AG09319 (cell line): ENCODE measurements around the gene TGFB1.
"Not testable (repeated sequence)": the region's sequence is repeated elsewhere in the genome, so short reads cannot be mapped to it uniquely, and the experiment has no call there.

Source experiments
- DNase-seq: peaks from one replicate; pipeline ENCODE4 v3.0.0-alpha.2; 2010; ENCODE audit warnings: low read depth; ENCODE audit errors: extremely low read depth
- CTCF ChIP-seq: IDR thresholded peaks from 2 replicates; pipeline ENCODE4 v1.5.1; 2011; ENCODE audit warnings: low read depth, mild to moderate bottlenecking, inconsistent platforms, low read length, moderate library complexity

Gene TGFB1

GRCh38 chr19:41351339-41352245 lies 2.1 kb downstream of the TGFB1 start:
- no peak for TF ChIP-seq CTCF
- DNase-seq = no peak

- no peak for DNase-seq
- no peak for TF ChIP-seq CTCF
These were observed 2.9 kb downstream of the TGFB1 start for GRCh38 chr19:41350735-41351338.

- DNase-seq = not testable (repeated sequence)
These were observed 6.8 kb downstream of the TGFB1 start for GRCh38 chr19:41346916-41347315.

DNA sequence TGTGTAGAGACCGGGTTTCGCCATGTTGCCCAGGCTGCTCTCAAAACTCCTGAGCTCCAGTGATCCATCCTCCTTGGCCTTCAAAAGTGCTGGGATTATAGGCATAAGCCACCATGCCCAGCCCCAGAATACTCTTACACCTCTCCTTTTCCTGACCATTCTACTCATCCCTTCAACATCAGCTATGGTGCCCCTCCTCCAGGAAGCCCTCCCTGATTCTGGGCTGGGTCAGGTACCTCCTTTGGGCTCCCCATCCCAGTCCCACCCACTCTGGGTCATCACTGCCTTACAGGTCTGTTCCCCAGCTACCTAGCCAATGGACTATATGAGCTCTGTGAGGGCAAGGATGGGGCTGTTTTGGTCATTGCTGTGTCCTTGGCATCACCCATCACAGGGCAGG lies 9.6 kb downstream of the TGFB1 start:
- no peak for TF ChIP-seq CTCF
- no peak for DNase-seq

- no peak for TF ChIP-seq CTCF
- DNase-seq = no peak
These were observed 11.8 kb downstream of the TGFB1 start for GRCh38 chr19:41341669-41342490.

GRCh38 chr19:41339936-41340335 lies 13.8 kb downstream of the TGFB1 start:
- no peak for DNase-seq
- no peak for TF ChIP-seq CTCF

- no peak for TF ChIP-seq CTCF
- no peak for DNase-seq
These were observed 18.3 kb downstream of the TGFB1 start for GRCh38 chr19:41335467-41335866.
